ENCODE results near the gene TOP1.

DNA sequence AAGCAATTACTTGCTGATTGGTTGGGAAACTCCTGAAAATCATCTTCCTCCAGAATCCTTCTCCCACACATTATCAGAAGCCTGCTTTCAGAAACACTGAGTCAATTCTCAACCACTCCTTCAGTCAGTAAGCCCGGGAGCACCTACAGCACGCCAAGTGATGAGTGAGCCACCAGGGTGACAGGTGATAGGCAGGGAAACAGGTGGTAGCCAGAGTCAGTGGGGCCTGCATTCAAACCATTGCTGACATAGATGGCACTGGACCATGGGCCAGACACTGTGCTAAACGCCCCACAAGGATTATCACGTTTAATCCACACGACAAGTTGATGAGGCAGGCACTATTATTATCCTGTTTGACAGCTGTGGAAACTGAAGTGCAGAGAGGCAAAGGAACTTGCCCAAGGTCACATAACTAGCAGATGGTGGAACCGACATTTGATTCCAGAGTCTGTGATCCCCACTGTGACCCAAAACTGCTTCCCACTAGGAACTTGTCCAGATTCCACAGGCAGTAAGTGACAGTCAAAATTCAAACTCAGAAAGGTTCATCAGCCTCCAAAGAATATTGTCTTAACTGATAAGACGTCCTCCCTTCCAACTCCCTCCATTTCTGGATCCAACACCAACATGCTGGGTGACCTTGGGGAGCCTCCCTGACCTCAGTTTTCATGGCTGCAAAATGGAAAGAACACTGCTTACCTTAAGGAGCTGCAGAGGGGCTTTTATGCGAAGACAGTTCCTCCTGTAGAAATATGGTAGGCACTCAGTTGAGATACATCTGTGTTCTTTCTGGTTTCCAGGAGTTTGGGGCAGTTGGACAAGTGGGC is 23.9 kb upstream of the TOP1 start:
- TF ChIP-seq, protein P1, sequence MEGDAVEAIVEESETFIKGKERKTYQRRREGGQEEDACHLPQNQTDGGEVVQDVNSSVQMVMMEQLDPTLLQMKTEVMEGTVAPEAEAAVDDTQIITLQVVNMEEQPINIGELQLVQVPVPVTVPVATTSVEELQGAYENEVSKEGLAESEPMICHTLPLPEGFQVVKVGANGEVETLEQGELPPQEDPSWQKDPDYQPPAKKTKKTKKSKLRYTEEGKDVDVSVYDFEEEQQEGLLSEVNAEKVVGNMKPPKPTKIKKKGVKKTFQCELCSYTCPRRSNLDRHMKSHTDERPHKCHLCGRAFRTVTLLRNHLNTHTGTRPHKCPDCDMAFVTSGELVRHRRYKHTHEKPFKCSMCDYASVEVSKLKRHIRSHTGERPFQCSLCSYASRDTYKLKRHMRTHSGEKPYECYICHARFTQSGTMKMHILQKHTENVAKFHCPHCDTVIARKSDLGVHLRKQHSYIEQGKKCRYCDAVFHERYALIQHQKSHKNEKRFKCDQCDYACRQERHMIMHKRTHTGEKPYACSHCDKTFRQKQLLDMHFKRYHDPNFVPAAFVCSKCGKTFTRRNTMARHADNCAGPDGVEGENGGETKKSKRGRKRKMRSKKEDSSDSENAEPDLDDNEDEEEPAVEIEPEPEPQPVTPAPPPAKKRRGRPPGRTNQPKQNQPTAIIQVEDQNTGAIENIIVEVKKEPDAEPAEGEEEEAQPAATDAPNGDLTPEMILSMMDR (IDR thresholded peaks at IDR 0.05) = no peak
- TF ChIP-seq POLR2A (IDR thresholded peaks at IDR 0.05; ENCODE audit: low read depth) = no peak
